Tibial nerve (tissue), 3 donors: ENCODE results near the gene KCNQ1.

Experiments
- CTCF ChIP-seq, 5 experiments: fragments of 200-600 bp in 3 of 5; fragments of 450-650 bp in 2 of 5; sonication (generic) in 3 of 5; IDR thresholded peaks; one replicate each; pipeline ENCODE4 v1.5.1; 2016 to 2019; ENCODE audit warnings: antibody characterized with exemption in 5 of 5, mild to moderate bottlenecking in 3 of 5, moderate library complexity in 2 of 5
- POLR2A ChIP-seq, 2 donors: fragments of 450-650 bp; IDR thresholded peaks; one replicate each; pipeline ENCODE4 v1.6.1; 2017; ENCODE audit warnings: antibody characterized with exemption in 2 of 2, mild to moderate bottlenecking in 2 of 2, moderate library complexity in 2 of 2

- no peak for TF ChIP-seq CTCF (IDR thresholded peaks at IDR 0.05)
- no peak for TF ChIP-seq POLR2A (IDR thresholded peaks at IDR 0.05)
These were observed 343.0 kb downstream of the KCNQ1 start for GRCh38 chr11:2787816-2788167.
